NCI-H146 (cell line): Measurements from ENCODE around the gene PFKL.

ENCODE experiments used
- DNase-seq: peaks from one replicate; lab custom pipeline; 2025; lab: John Stamatoyannopoulos, UW

Gene PFKL

DNA sequence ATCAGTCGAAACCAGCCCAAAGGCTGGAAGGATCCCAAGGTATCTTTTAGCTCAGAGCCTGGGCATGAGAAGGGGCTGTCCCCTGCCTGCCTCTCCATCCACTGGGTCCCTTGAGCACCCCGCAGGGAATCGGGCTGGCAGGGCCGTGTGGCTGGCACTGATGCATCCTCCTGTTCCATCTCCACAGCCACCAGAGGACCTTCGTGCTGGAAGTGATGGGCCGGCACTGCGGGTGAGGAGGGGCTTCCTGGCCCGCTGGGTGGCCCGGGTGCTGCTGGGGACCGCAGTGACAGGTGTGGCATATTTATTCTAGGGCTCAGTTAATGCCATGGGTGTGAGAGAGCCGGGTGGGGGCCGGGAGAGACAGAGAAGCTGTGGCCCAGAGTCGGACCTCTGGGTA is 13.6 kb downstream of the PFKL start:
- DNase-seq = no peak

- DNase-seq = no peak
These were observed 14.3 kb downstream of the PFKL start for GRCh38 chr21:44314128-44314527.

DNA sequence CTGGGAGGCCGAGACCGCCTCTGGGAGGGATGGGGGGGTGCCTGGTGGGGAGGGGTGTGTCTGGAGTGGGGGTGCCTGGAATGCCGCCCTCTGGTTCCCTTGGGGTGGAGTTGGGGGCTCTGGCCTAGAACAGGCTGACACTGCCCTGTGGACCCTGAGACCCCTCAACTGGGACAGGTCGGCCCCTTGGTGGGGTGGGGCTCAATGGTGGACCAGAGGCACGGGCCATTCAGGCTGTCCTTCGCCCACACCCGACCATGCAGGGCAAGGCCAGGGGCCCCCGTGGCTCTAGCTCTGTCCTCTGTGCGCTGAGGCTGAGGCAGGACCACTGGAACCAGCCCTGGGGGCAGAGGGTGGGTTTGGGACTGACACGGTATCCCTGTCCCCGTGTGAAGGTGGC is 14.7 kb downstream of the PFKL start:
- no peak for DNase-seq

GRCh38 chr21:44315691-44316203 is 15.9 kb downstream of the PFKL start:
- DNase-seq = no peak

DNA sequence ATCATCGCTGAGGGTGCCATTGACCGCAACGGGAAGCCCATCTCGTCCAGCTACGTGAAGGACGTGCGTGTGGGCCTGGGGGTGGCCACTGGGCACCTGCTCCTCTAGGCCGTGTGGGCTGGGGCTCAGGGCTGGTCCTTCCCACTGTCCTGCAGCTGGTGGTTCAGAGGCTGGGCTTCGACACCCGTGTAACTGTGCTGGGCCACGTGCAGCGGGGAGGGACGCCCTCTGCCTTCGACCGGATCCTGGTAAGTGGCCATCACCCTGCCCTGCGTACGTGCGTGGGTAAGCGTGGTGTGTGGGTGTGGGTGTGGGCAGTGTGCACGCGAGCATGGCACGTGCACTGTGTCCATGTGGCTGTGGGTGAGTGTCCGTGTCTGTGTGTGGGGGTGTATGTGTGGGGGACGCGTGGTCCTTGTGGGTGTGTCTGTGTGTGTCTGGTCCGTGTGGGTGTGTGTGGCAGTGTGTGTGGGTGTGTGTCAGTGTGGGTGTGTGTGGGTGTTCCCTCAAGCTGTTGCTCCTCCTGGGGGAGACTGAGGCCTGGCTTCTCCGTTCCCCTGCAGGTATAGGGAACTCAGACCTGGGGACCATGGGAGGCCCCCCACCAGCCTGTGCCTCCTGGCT is 16.5 kb downstream of the PFKL start:
- no peak for DNase-seq

DNA sequence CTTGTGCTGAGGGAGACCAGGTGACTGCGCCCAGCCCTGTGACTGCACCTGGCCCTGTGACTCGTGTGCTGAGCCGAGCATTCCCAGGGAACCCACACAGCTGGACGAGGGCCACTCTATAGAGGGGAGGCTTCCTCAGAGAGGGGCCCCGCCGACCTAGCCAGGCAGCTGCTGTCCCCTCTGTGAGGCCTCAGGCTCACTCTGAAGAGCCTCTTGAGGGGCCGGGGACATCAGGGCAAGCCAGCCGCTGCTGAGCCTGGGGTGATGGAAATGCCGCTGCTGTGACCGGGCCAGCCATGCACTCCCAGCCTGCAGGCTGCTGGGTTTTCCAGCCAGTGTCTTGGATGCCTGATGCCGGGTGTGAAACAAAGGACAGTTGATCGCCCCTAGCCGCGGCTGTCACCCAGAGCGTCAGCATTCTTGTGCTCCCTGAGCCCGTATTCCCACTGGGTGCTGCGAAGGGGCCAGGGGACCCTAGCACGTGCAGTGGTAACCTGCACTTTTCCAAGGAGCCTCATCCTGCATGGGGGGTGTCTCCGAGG is 17.5 kb downstream of the PFKL start:
- DNase-seq = no peak

- no peak for DNase-seq
These were observed 18.0 kb downstream of the PFKL start for GRCh38 chr21:44317871-44318270.

GRCh38 chr21:44318489-44319285 is 18.8 kb downstream of the PFKL start:
- DNase-seq = no peak

DNA sequence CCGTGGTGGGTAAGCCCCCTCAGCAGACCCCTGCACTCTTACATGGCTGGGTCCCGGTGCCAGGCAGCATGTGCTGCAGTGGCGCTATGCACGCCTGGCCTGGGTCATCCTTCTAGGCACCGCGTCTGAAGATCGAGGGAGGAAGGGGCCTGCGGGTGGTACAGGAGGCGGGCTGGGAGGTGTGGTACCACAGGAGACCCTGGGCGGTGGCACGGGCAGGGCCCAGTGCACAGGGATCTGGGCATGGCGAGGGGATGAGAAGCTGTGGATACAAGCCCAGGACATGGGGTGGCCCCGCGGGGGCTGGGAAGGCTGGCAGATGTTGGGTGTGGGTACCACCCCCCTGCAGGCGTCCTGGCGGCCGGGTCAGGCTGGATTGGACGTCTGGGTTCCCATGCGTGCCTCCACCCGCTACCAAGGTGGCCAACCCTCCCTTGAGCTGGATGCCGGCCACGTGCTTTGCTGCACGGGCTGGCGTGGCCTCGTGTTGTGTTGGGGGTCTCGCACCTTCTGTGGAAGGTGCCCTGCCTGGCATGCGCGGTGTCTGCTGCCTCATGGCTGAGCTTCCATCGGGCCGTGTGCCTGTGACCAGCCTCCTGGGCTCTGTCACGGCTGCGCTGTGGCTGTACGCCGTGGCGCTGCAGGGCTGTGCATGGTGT is 19.7 kb downstream of the PFKL start:
- no peak for DNase-seq

DNA sequence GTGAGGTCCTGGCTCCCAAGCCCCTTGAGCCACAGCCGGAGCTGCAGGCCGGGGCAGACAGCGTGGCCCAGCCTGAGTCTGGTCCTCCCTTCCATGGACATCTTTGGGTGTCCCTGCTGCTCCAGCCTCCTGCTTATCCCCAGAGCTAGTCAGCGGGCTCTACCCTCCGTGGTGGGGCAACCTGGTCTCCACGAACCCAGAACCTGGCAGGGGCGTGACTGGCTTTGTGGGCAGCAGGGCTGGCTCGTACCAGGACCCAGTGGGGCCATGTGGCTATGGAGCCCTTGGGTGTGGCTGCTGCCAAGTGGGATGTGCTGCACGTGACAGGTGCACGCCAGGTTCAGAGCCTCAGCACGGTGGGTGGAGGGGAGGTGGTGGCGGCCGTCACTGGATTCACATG is 21.0 kb downstream of the PFKL start:
- no peak for DNase-seq

- no peak for DNase-seq
These were observed 22.1 kb downstream of the PFKL start for GRCh38 chr21:44321846-44322450.

- DNase-seq = no peak
These were observed 22.9 kb downstream of the PFKL start for GRCh38 chr21:44322621-44323325.

DNA sequence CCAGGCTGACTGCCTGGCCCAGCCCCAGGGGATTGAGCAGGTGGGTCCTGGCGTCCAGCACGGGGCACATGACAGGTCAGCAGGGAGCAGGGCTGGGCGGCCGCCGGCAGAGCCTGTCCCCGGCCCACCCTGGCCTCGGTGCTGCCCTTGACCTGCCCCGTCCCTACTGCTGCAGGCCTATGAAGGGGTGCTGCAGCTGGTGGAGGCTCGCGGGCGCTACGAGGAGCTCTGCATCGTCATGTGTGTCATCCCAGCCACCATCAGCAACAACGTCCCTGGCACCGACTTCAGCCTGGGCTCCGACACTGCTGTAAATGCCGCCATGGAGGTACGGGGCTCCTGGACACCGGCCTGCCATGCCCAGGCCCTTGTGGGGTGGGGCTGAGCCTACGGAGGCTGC is 23.7 kb downstream of the PFKL start:
- no peak for DNase-seq

- no peak for DNase-seq
These were observed 24.4 kb downstream of the PFKL start for GRCh38 chr21:44324106-44324853.

DNA sequence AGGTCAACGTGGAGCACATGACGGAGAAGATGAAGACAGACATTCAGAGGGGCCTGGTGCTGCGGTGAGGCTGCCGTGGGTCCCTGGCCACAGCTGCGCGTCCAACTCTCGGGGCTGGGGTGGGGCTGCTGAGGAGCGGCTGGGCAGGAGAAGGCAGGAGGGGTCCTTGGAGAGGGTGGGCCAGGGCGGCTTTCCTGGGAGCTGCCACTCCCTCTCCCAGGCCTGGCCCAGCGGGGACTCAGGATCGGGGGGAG is 24.9 kb downstream of the PFKL start:
- DNase-seq = no peak

- DNase-seq = no peak
These were observed 25.8 kb downstream of the PFKL start for GRCh38 chr21:44325386-44326271.

DNA sequence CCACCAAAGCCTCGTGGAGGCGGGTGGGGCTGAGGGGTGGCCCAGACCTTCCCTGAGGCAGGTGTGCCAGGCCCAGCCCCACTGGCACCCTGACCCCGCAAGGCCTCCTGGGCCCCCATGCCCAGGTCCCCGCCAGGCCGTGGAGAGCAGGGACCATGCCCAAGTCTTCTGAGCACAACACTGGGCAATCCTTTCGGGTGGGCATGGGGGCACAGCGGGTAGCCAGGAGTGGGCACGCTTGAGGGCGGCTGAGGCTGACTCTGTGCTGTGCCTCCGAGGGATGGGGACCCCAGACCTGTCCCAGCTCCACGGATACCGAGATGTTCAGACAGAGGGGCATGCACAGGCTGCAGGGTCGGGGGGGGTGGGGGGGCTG is 26.4 kb downstream of the PFKL start:
- no peak for DNase-seq

DNA sequence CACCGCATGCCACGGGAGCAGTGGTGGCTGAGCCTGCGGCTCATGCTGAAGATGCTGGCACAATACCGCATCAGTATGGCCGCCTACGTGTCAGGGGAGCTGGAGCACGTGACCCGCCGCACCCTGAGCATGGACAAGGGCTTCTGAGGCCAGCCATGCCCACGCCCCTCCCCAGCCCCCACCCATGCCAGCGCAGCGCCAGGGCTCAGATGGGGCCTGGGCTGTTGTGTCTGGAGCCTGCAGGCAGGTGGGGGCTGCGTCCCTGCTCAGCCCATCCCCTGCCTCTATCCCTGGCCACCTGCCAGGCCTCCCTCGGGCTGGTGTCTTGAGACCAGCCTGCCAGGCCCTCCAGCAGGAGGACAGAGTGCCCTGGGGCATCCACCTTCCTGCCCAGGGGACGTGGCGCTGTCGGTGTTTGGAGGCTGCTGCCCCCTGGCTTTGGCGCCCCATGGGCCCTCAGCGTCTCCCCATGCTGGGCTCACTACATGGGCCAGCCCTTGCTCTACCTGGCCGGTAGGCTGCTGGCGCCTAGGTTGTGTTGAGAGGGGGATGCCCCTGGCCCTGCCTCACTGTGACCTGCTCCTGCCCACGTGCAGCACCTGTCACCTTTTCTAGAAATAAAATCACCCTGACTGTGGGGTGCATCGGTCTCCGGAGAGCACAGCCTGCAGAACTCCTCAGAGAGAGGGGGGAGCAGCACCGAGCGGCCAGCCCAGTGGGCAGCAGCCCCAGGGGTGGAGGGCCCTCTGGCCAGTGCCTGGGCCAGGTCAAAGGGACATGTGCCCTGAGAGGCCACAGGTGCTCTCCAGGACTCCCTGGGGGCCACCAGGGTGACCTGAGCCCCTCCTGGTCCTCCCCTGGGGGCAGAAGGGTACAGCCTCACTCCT is 27.1 kb downstream of the PFKL start:
- no peak for DNase-seq

DNA sequence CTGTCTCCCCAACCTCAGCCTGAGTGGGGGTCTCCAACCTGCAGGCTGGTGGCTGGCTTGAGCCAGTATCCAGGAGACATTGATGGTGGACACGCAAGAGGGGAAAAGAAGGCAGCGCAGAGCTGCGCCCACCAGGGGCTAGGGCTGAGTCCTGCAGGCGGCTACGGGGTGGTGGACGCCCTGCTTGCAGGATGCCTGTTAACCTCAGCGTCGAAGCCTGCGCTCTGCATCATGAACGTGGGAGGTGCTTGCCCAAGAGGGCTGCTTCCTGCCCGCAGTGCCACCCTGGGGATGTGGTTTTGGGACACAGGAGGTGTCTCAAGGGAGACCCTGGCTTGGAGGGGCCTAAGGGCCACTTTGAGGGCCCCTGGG is 27.7 kb downstream of the PFKL start:
- DNase-seq = no peak
